ENCODE results near the gene IPCEF1. TPM values are rescaled to one million over a fixed set of nuclear protein-coding genes. Genes with fewer than 3 reads are reported as not detected.

IPCEF1 gene
- polyA plus RNA-seq, 1 donor from 2014 or later: 3.9 TPM

- no peaks in the 10 kb centered on the region for H3F3A ChIP-seq (ENCODE audit: insufficient read depth, low read length, poor library complexity, severe bottlenecking)
- no peaks in the 10 kb centered on the region for H3K27me3 ChIP-seq (ENCODE audit: insufficient read depth, low read depth, low read length)
- H4K20me1 ChIP-seq (ENCODE audit: insufficient read depth): no peaks in the 10 kb centered on the region
- H3K27ac ChIP-seq (ENCODE audit: low read length): no peak overlapping the region
- no peak overlapping the region for H3K4me3 ChIP-seq (ENCODE audit: low read length)
- H3K9me2 ChIP-seq (ENCODE audit: insufficient read depth, low read length): no peaks in the 10 kb centered on the region
- no peaks in the 10 kb centered on the region for H3K36me3 ChIP-seq (ENCODE audit: insufficient read depth, low read length)
- TF ChIP-seq, protein P1, sequence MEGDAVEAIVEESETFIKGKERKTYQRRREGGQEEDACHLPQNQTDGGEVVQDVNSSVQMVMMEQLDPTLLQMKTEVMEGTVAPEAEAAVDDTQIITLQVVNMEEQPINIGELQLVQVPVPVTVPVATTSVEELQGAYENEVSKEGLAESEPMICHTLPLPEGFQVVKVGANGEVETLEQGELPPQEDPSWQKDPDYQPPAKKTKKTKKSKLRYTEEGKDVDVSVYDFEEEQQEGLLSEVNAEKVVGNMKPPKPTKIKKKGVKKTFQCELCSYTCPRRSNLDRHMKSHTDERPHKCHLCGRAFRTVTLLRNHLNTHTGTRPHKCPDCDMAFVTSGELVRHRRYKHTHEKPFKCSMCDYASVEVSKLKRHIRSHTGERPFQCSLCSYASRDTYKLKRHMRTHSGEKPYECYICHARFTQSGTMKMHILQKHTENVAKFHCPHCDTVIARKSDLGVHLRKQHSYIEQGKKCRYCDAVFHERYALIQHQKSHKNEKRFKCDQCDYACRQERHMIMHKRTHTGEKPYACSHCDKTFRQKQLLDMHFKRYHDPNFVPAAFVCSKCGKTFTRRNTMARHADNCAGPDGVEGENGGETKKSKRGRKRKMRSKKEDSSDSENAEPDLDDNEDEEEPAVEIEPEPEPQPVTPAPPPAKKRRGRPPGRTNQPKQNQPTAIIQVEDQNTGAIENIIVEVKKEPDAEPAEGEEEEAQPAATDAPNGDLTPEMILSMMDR (IDR thresholded peaks at IDR 0.05; ENCODE audit: poor library complexity, severe bottlenecking): no peak
- TF ChIP-seq POLR2AphosphoS5 (IDR thresholded peaks at IDR 0.05) (no peak), SMC3 (conservative IDR thresholded peaks at IDR 0.05; ENCODE audit: poor library complexity) (no peak), MXI1 (conservative IDR thresholded peaks at IDR 0.05; ENCODE audit: poor library complexity, severe bottlenecking) (no peak), EP300 (conservative IDR thresholded peaks at IDR 0.05; ENCODE audit: poor library complexity, severe bottlenecking) (no peak), REST (IDR thresholded peaks at IDR 0.05; ENCODE audit: borderline replicate concordance) (no peak), EZH2 (IDR thresholded peaks at IDR 0.05; ENCODE audit: borderline replicate concordance, insufficient read depth, low read length, poor library complexity, severe bottlenecking) (no peak), RAD21 (conservative IDR thresholded peaks at IDR 0.05) (no peak), TAF1 (IDR thresholded peaks at IDR 0.05; ENCODE audit: low read depth) (no peak)
- H3K9me3 ChIP-seq (ENCODE audit: low read length): no peaks in the 10 kb centered on the region
- H3K79me2 ChIP-seq (replicated peaks; ENCODE audit: insufficient read depth, low read length): no peaks in the 10 kb centered on the region
- no peak overlapping the region for H3K9ac ChIP-seq (ENCODE audit: low read length)
- no peak overlapping the region for H3K4me2 ChIP-seq (ENCODE audit: low read length)
- no peak overlapping the region for H2AFZ ChIP-seq (ENCODE audit: low read depth, low read length)
Measured at GRCh38 chr6:154157706-154158105, 198.9 kb downstream of the IPCEF1 start.

GRCh38 chr6:154157082-154157481 is 199.5 kb downstream of the IPCEF1 start:
- no peaks in the 10 kb centered on the region for H3K9me3 ChIP-seq (ENCODE audit: low read length)
- H3K36me3 ChIP-seq (ENCODE audit: insufficient read depth, low read length): no peaks in the 10 kb centered on the region
- no peaks in the 10 kb centered on the region for H3K27me3 ChIP-seq (ENCODE audit: insufficient read depth, low read depth, low read length)
- H3F3A ChIP-seq (ENCODE audit: insufficient read depth, low read length, poor library complexity, severe bottlenecking): no peaks in the 10 kb centered on the region
- no peaks in the 10 kb centered on the region for H3K9me2 ChIP-seq (ENCODE audit: insufficient read depth, low read length)
- no peak overlapping the region for H3K9ac ChIP-seq (ENCODE audit: low read length)
- no peaks in the 10 kb centered on the region for H3K79me2 ChIP-seq (replicated peaks; ENCODE audit: insufficient read depth, low read length)
- no peak overlapping the region for H3K4me2 ChIP-seq (ENCODE audit: low read length)
- H2AFZ ChIP-seq (ENCODE audit: low read depth, low read length): no peak overlapping the region
- no peak overlapping the region for H3K27ac ChIP-seq (ENCODE audit: low read length)
- no peak overlapping the region for H3K4me3 ChIP-seq (ENCODE audit: low read length)
- TF ChIP-seq SMC3 (conservative IDR thresholded peaks at IDR 0.05; ENCODE audit: poor library complexity) (no peak), EP300 (conservative IDR thresholded peaks at IDR 0.05; ENCODE audit: poor library complexity, severe bottlenecking) (no peak), TAF1 (IDR thresholded peaks at IDR 0.05; ENCODE audit: low read depth) (no peak), POLR2AphosphoS5 (IDR thresholded peaks at IDR 0.05) (no peak), REST (IDR thresholded peaks at IDR 0.05; ENCODE audit: borderline replicate concordance) (no peak), MXI1 (conservative IDR thresholded peaks at IDR 0.05; ENCODE audit: poor library complexity, severe bottlenecking) (no peak), RAD21 (conservative IDR thresholded peaks at IDR 0.05) (no peak), EZH2 (IDR thresholded peaks at IDR 0.05; ENCODE audit: borderline replicate concordance, insufficient read depth, low read length, poor library complexity, severe bottlenecking) (no peak)
- TF ChIP-seq, protein P1 (IDR thresholded peaks at IDR 0.05; ENCODE audit: poor library complexity, severe bottlenecking): no peak
- H4K20me1 ChIP-seq (ENCODE audit: insufficient read depth): no peaks in the 10 kb centered on the region
